GM19395 (cell line): Measurements from ENCODE around the gene TMEM14C.
A peak's percentile ranks its signal among the peaks of the same experiment; 100 is the strongest.

Experiments used
- ATAC-seq: cut with Tn5 transposase; IDR thresholded peaks from one replicate; pipeline ENCODE4 v1.9.1; 2021; ENCODE audit warnings: mild to moderate bottlenecking, moderate library complexity; ENCODE audit not compliant: unreplicated experiment

Gene TMEM14C

DNA sequence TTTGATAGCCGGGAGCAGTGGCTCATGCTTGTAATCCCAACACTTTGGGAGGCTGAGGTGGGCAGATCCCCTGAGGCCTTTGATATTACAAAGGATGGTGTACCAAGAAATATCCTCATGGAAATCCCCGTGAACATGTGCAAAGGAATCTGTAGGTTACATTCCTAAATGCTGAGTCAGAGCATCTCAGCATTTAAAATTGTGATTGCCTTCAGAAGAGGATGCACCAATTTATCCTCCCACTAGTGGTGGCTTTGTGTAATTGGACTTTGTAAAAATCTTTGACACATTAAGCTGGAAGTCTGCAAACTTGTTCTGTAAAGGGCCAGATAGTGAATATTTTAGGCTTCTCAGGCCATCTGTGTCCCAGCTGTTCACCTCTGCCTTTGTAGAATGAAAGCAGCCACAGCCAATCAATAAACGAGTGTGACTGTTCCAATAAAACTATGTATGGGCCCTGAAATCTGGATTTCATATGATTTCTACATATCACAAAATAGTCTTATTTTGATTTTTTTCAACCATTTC, 36.5 kb downstream of the TMEM14C start:
- peak; percentile 73 for ATAC-seq

DNA sequence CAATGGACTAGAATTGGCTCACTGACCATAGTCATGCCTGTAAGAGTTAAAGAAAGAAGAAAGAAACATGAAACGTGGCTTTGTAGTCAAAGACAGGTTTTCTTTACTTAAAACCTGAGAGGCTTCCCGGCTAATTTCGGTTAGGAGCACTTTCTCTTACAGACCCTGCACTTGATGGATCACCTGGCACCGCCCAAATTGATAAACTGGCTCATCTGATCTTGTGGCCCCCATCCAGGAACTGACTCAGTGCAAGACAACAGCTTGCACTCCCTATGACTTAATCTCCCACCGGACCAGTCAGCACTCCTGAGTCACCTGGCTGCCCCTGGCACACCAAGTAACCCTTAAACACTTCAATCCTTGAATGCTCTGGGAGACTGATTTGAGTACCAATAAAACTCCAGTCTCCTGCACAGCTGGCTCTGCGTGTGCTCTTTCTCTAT, 37.0 kb downstream of the TMEM14C start:
- no peak for ATAC-seq

DNA sequence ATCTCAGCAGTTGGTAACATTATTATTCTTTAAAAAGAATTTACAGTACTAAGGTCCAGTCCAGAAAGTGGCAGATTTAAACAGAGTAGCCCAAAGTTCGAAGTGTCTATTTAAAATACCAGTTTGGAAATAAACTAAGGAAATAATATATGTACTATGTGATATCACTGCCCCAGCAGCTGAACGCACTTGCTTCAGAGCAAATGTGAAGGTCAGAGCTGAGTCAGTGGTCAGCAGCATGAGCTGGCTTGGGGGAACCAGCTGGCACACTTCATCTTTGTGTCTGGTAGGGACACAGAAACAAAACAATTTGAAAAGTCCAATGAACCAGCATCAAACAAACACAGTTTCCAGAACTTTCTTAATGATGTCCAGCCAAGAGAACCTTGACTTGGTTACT, 40.1 kb downstream of the TMEM14C start:
- ATAC-seq, result no peak

DNA sequence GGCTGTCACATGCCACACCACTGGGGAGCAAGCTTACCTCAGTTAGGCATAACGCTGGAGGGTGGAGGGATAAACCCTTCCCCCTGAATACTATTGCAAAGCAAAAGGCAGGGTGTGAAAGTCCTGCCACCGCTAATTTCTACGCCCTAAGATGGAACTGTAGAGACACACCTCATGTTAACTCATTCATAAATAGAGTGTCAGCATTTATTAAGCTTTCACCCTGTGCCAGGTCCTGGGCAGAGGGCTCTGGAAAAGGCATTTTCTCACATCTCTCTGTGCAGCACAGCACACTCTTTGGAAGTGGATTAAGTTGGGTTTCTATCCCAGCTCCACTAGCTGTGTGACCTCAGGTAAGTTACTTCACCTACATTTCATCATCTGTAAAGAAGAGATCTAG, 46.5 kb downstream of the TMEM14C start:
- ATAC-seq, result no peak

DNA sequence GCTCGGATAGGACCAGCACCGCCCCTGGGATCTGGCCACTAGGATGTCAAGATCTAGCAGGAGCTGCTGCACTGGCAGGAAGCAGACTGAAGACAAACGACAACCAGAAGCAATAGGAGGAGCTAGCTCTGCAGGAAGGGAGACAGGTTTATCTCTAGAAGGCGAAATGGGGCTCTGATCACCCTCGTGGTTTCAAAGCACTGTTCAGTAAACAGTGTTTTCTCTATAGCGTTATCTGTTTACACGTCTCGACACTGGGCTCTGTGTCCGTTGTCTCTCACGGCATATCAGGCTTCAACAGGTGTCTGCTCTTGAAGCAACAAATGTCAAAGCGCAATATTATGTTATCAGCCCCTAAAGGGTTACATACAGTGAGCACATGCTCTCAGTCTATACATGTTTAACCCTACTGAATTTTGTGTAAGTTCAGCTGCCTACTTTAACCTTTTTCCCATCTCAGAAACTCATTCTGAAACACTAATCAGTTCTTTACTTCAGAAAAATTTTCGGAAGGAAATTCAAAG, 48.6 kb downstream of the TMEM14C start:
- no peak for ATAC-seq

DNA sequence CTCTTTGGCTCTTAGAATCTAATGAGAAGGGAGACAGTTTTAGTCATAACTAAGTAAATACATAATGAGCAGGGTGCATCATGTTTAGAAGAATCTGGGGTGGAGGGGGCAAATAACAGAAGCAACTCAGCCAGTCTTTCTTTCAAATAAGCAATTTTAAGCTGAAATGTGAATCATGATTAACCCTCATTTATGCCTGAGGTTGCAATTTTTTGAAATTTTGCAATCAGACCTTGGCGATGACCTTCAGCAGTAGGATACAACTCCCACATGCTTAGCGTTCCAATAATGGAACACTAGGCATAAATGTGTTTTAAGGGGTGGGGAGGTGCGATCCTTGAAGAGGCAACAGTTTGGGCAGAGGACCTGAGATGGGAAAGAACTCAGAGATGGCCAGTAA, 55.4 kb downstream of the TMEM14C start:
- ATAC-seq, result no peak

DNA sequence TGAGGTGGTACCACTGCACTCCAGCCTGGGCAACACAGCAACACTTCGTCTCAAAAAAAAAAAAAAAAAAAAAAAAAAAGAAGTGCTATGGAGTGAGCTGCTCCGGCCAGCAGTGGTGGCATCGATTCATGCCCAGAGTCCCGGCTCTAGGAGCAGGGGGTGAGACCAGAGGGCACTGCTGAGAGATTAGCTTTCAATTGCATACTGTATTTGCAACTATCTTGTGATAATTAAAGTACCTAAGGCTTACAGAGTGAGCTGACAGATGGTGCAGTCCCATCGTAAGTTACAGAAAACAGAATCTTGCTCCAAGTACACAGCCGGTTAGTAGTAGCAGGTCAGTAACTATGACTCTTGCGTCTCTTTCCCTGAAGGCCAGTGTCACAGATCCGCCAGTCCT, 56.2 kb downstream of the TMEM14C start:
- no peak for ATAC-seq
